Cerebellar nuclear complex (tissue), 1 donor: ENCODE results near the gene PRLH.

ENCODE experiments used
- DNase-seq, 2 experiments: peaks; one replicate each; lab custom pipeline; 2025; lab: John Stamatoyannopoulos, UW

PRLH gene

DNA sequence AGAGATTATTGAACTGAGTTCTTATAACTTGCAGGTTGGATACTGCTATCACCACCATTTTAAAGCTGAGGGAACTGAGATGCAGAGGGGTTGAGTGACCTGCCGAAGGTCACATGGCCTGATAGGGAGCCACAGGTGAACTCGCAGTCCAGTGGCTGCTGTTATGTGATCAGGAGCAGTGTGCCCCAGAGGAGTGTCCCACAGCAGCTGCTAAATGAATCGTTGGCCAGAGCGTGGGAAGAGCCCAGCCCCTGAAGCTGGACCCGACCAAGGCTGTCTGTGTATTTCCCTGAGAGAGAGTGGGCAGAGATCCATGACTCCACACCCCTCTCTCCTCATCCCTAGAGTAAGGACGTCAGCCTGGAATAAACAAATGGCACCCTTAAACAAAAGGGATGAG is 26.7 kb upstream of the PRLH start:
- DNase-seq, result no peak

DNA sequence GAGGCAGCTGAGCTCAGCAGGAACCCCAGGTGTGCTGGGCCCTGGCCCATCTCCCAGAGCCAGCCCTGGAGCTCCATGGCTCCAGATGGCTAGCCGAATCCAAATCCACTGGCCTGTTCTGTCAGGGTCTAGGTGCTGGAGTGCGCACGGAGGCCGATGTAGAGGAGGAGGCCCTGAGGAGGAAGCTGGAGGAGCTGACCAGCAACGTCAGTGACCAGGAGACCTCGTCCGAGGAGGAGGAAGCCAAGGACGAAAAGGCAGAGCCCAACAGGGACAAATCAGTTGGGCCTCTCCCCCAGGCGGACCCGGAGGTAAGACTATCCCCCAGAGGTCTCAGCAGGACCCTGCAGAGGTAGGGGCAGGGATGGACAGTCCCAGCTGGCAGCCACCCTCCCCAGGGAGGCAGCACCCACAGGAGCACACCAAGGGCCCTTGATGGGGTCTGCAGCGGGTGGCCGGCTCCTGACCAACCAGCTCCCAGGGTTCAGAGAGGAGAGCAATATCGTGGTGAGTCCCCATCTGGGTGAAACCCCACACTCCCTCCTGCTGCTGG is 26.1 kb upstream of the PRLH start:
- no peak for DNase-seq

DNA sequence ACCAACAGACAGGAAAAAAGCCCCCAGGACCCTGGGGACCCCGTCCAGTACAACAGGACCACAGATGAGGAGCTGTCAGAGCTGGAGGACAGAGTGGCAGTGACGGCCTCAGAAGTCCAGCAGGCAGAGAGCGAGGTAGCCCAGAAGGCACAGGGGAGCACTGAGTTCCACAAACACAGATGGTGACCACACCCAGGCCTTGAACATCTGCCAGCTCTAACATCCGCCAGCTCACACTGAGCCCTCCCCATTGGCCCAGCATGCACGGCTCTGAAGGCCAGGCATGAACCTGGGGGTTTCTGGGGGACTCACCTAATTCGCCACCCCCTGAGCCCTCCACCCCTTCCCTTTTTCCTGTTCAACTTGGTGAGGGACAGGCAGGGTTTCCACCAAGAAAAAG is 25.6 kb upstream of the PRLH start:
- DNase-seq, result no peak

DNA sequence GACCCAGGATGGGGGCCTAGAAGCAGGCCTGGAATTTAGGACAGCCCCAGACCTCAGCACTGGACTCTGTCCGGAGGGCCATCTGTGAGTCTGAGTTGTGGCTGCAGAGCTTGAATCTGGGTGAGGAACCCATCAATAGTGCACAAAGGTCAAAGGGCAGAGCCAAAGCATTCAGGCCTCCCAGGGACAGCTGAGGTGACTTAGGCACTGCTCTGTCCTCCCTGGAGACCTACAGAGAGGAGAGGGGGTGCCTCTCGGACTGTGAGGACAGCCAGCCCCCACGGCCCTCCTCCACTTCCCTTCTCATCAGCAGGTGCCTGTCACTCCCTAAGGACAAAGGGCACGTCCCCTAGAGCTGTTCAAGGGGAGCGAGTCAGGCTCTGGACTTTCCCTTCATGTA is 25.1 kb upstream of the PRLH start:
- no peak for DNase-seq

DNA sequence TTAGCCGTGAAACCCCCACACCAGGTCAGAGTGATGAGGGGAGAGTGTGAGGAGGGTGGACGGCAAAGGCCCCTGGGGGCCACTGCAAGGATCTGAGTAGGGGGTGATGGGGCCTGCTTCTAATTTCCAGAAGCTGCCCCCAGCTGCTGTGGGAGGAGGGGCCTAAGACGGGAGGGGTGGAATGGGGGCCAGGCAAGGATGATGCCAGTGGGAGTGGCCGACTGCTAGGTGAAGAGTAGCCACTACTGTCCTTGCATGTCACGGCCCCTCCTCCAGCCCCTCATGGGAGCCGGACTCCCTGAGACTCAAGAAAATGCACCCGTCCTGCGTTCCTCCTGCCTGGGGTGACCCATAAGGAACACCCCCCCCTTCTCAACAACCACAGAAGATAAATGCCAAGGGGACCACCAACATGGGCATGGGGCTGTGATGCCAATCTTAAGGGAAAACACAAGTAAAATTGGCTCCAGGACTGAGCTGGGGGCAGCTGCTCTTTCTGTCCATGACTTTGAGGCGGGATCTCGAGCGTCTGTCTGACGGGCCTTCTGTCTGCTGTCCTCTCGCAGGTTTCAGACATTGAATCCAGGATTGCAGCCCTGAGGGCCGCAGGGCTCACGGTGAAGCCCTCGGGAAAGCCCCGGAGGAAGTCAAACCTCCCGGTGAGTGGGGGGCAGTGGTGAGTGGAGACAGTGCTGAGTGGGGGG is 24.2 kb upstream of the PRLH start:
- DNase-seq, result no peak

DNA sequence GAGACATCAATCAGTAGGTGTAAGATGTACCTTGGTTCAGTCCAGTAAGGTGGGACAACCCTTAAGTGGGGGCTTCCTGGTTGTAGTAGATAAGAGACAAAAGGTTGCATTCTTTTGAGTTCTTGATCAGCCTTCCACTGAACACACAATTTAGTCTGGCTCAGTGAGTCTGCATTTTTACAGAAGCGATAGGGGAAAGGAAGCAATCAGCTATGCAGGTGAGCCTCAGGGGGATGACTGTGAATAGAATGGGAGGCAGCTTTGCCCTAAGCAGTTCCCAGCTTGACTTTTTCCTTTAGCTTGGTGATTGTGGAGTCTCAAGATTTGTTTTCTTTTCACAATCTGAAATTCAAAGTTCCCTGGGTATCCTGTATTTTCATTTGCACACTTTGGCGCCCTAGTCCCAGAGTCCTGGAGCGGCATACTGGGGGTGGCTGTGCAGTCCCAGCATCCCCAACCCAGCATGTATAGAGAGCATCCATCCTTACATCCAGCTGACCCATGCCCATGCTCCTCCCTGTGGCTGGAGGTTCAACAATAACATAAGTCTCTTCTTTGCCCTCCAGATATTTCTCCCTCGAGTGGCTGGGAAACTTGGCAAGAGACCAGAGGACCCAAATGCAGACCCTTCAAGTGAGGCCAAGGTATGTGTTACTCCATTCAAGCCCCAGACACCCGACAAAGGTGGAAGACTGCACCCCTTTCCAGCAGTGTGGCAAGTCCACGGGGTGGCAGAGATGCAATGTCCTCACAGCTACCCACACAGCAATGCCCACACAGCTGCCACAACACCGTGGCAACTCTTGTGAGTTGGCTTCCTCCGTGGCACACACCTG is 20.1 kb upstream of the PRLH start:
- DNase-seq, result no peak

DNA sequence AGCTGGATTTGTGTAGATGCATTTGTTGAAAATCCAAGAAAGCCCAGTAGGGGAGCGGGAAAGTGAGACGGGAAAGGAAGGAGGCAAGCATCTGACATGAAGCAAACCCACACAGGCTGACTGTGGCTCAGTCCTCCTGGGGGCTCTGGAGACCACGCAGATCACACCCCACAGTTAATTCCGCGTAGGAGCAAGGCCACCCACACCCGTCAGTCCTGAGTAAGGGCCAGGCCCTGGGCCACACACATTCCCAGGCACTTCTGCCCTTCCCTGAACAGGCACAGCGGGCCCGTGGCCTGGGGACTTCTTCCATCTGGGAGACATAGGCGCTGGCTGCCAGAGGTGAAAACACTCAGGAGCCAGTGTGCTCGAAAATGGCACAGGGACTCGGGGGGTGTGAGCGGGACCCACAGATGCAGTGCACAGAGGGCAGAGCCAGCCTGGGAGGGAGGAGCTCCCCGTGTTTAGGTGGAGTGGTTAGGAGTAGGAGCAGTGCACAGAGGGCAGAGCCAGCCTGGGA is 19.4 kb upstream of the PRLH start:
- no peak for DNase-seq

DNA sequence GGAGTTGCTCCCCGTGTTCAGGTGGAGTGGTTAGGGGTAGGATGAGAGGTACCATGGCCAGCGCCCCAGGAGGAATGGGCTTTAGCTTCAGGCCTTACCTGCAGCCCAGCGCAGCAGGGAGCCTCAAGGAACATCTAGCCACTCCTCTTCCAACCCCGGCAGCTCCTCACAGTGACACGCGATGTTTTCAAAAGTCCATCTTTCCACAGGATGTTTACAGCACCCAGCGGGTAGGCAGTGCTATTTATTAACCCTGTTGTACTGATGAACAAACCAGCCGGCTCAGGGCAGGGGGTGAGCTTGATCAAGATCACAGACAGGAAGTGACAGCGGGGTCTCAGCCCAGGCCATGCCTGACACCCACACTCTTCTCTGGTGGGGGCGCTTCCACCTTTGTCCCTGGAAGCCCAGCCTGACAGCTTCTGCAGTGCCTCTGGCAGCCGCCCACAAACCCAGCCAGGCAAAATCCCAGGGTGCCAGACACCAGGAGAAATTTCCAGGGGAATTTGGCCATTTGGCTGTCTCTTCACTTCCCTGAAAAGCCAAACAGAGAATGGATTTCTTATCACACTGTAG is 18.4 kb upstream of the PRLH start:
- no peak for DNase-seq

DNA sequence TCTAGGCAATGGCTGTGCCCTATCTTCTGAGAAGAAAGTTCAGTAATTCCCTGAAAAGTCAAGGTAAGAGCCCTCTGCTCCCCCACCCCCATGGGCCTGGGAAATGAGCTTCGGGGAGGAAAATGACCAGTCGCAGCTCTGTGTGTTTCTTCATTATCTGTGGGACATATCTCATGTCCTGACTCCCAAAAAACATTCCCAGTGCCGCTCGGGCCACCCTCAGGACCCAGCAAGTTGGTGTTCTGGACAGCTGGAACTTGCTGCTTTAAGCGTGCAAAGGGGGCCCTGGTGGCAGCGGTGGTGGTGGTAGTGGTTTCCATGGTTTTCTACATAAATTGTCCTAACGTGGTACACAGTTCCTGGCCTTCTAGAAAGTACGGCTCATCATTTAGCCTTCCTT is 17.2 kb upstream of the PRLH start:
- no peak for DNase-seq

DNA sequence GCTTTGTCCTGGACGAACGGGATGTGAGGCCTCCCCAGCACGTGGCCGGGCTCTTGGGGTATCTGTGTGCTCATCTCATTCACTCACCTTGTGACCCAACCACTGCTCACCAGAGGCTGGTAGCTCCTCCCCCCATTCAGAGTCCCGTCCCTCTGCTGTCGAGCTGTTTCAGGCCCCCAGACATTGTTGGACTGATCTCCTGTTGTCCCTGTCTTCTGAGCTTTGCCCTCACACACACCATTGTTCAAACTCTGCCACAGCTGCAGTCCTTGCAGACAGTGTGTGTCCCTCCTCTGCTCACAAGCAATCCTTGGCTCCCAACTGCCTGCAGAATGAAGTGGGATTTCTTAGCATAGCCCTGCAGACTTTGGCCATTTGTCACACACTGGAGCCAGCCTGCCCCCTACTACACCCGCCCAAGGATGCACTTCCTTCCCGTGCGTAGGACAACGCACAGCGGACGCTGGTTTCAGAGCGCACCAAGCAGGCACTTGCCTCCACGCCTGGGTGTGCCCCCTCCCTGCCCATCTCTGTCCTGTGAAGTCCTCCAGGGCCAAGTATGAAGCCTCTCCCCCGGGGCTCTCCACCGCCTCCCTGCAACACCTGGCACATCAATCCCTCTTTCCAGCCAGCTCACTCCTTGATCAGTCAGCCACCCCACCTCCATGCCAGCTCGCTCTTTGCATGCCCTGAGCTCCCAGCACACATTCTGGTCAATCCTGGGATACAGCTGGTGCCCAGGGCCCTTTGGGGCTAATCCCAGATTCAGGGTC is 16.5 kb upstream of the PRLH start:
- DNase-seq, result no peak

DNA sequence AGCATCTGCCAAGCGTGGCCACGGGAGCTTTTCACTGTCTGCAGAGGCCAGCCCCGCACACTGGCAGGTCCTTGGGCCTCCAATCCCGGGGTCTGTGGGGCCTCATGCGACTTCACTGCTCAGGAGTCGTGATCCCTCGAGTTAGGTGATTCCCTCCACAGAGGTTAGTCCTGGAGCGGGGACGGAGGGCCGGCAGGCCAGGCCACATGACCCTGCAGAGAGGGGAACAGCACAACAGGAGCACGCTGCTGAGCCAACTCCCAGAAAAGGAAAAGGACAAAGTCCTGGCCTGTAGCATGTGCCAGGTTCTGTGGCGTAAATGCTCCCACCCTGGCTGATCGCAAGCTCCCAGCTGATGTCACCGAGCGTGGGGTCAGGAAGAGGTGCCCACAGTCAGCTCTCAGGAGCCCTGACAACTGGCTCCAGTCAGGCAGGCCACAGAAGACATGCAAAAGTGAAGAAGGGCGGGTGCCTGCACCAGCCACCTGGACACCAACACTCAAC is 15.3 kb upstream of the PRLH start:
- DNase-seq, result no peak

DNA sequence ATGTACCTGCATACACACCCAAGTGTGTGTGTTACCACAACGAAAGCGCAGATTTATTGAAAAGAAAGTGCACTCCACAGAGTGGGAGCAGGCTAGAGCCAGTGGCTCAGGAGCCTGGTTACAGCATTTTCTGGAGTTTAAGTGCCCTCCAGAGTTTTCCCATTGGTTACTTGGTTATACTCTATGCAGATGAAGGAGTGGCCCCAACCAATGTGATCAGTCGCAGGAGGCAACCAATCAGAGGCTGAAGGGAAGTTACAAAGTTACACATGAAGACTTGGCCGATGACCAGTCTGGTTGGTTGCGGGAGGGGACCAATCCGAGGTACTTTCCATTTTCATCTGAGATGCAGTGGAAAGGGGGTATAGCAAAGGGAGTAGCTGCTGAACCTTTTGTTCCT is 13.5 kb upstream of the PRLH start:
- no peak for DNase-seq

DNA sequence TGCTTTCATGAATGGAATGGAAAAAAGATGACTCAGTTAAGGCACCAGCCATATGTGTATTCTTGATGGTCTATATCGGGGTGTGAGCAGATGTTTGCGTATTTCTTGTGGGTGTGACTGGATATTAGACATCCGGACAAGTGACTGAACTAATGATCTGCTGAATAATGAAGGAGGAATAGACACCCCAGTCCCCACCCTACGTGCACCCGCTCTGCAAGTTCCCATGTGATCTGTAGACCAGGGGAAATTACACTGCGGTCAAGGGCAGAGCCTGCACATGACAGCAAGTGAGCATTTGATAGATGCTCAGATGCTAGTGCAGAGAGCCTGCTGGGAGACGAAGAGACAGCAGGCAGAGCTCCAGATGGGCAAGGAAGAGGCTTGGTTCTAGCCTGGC is 12.4 kb upstream of the PRLH start:
- no peak for DNase-seq

DNA sequence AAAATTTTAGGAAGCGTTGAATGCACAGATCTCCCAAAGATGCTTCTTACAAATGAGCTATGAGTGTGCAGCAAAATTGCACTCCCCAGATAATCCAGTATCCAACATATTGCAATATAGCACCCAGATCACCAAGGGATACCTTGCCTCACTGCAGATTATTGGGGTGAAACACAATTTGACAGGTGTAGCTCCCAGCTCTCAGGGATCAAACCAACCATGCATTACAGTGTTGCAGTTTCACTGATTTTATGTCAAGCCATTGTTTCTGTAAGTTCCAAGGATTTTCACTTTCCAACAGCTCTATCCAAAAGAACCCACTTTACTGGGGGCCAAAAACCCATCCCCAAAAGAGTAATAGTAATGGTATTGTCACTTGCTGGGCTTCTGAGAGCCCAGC is 10.8 kb upstream of the PRLH start:
- DNase-seq, result no peak

DNA sequence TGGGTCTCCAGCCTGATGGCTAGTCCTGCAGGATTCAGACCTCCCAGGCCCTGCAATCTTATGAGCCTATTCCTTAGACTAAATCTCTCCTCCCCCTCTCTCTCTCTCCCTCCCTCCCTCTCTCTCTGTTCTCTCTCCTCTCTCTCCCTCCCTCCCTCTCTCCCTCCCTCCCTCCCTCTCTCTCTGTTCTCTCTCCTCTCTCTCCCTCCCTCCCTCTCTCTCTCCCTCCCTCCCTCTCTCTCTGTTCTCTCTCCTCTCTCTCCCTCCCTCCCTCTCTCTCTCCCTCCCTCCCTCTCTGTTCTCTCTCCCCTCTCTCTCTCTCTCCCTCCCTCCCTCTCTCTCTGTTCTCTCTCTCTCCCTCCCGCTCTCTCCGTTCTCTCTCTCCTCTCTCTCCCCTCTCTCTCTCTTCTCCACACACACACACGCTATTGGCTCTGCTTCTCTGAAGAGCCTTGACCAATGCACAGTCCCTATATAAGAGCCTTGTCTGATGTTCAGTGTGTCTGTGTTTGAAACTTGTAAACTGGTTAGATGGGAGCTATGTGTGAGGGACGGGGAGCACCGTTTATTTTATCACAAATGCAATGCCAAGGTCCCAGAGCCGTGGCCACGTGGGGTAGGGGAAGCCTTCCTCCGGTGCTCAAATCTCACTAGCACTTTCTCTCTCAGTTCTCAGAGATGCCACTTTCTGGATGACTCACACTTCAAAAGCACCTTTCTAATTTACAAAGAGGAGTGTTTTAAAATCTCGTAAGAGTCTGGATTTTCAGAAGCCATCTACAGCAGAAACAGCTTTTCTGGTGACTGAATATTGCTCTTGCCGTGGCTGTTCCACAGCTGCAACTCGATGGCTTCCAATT is 9.4 kb upstream of the PRLH start:
- DNase-seq, result no peak

DNA sequence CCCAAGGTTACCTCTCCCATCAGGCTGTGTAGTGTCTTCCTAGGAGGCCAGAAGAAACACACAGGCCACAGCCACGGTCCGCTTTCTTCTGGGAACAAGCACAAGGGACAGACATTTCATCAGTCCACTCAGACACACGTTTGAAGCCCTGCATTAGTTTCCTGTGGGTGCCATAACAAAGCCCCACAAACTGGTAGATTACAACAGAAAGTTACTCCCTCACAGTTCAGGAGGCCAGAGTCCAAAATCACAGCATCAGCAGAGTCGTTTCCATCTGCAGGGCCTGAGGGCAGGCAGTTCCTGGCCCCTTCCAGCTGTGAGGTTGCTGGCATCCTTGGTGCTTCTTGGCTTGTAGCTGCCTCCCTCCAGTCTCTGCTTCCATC is 8.8 kb upstream of the PRLH start:
- no peak for DNase-seq

DNA sequence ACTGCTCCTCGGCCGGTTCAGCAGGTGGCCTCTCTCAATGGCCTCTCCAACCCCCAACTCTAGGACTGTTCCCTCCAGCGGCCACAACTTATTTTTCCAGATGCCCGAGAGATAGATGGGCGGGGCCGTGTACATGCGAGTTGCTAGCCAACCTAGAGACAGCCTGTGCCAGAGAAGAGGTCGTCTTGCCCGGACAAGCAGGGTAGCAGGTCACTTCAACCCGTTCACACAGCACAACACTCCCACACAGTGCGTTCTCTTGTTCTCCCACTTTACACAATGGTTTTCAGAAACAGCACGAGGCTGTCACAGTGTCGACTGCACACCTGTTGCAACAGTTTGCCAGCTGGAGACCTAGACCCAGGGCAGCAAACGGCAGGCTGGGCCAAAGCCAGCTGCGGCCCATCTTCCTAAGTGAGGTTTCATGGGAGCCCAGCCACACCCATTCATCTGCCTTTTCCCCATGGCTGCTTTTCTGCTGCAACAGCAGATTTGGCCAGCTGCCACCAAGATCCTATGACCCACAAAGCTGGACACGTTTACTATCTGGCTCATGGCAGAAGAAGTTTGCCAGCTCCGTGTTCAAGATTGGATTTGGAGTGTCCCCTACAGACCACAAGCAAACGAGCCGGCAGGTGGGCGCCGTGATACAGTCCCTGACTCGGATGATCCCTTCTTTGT is 7.3 kb upstream of the PRLH start:
- no peak for DNase-seq

DNA sequence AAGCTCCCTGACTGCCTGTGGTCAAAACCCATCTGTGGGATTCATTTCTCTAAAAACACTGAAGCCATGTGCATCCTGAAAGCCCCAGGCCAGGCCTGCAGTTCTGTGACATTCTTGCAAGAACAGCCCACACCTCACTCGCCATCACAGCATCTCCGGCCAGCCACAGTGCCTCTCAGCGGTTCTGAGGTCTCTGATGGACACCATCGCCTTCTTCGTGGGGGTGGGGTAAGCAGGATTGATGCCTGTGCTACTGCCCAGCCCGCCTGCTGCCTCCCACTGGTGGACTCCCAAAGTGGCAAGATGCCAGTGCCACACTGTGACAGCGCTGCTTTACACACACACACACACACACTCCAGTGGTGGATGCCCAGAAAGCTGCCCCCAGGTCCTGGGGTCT is 5.2 kb upstream of the PRLH start:
- DNase-seq, result no peak

DNA sequence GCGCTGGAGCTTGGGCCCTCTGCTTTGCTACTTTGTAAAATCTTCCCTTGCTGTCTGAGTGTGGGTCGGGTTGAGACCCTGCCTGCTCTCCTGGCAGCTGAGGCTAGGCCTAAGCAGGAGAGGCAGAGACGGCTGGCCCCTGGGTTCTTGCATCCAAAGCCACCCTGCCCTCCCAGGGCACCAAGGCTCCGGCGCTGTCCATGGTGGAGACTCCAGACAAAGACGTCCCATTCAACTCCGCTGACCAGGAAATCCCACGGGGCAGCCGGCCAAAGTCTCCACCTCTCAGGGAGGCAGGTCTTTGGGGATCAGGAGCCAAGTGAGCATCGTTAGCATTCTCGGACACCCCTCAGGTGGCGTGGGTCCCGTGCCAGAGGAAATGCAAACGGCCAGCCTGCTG is 2.6 kb upstream of the PRLH start:
- no peak for DNase-seq

DNA sequence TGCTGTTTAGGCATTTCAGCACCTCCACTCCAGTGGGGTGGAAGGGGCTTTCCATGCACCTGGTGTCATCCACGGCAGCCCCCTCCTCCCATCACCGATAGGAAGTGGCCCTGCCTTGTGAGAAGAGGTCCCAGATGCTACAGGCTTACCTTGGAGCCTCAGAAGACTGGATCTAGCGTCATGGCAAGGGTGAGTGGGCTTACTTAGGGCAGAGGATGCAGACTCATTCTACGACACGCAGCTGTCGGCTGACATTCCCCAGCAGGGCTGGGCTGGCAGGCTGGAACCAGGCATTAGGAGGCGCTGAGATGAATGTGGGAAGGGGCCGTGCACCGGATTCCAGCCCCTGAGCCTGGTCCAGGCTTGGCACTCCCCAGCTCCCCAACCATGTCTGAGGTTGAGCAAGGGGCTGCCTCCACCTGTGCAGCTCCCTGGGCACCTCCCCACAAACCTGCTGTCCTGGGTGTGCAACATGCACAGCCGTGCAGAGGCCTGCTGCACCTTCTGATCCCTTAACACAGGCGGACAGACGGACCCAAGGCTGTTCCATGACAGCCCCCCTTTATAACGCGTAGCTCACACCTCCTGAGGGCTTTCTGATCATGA is 1.7 kb upstream of the PRLH start:
- no peak for DNase-seq
